ENCODE data around the gene PDE4B. TPM values are rescaled to one million over a fixed set of nuclear protein-coding genes. Genes with fewer than 3 reads are reported as not detected.

Gene PDE4B
- total RNA-seq, 1 experiment from 2014 or later, result not detected

- TF ChIP-seq, protein P1, sequence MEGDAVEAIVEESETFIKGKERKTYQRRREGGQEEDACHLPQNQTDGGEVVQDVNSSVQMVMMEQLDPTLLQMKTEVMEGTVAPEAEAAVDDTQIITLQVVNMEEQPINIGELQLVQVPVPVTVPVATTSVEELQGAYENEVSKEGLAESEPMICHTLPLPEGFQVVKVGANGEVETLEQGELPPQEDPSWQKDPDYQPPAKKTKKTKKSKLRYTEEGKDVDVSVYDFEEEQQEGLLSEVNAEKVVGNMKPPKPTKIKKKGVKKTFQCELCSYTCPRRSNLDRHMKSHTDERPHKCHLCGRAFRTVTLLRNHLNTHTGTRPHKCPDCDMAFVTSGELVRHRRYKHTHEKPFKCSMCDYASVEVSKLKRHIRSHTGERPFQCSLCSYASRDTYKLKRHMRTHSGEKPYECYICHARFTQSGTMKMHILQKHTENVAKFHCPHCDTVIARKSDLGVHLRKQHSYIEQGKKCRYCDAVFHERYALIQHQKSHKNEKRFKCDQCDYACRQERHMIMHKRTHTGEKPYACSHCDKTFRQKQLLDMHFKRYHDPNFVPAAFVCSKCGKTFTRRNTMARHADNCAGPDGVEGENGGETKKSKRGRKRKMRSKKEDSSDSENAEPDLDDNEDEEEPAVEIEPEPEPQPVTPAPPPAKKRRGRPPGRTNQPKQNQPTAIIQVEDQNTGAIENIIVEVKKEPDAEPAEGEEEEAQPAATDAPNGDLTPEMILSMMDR (IDR thresholded peaks at IDR 0.05; ENCODE audit: insufficient read depth in 1 of 2, low read depth in 1 of 2, low read length in 1 of 2, severe bottlenecking in 1 of 2, unreplicated experiment in 1 of 2), result no peak
- Mint-ChIP-seq H3K4me1 (ENCODE audit: low read depth, unreplicated experiment) (no peaks in the 10 kb centered on the region), H3K27me3 (ENCODE audit: insufficient read depth, unreplicated experiment) (peaks cover 11% of the 10 kb centered on the region), H3K4me3 (ENCODE audit: unreplicated experiment) (no peak overlapping the region), H3K36me3 (ENCODE audit: insufficient read depth, unreplicated experiment) (no peaks in the 10 kb centered on the region), H3K27ac (ENCODE audit: unreplicated experiment) (no peak overlapping the region), H3K9me3 (ENCODE audit: unreplicated experiment) (no peaks in the 10 kb centered on the region)
- ChIA-PET POLR2A (no interaction called here), CTCF (no interaction called here)
- intact Hi-C loops (cut with micrococcal nuclease; ENCODE audit: unreplicated experiment), result no loop called here
- Histone ChIP-seq H3K4me1 (no peaks in the 10 kb centered on the region), H3K36me3 (ENCODE audit: control insufficient read depth, insufficient read depth, low read length) (no peaks in the 10 kb centered on the region), H3K4me3 (ENCODE audit: low read depth, low read length) (no peak overlapping the region), H3K27me3 (replicated peaks; ENCODE audit: control insufficient read depth, insufficient read depth, low read length) (no peaks in the 10 kb centered on the region), H3K9me3 (no peaks in the 10 kb centered on the region)
- BruUV-seq (replicated peaks), result no TSS peak
- DNase-seq, result no peak
Measured at GRCh38 chr1:66370462-66370971, 577.8 kb downstream of the PDE4B start.

GRCh38 chr1:66371233-66372005 lies 578.7 kb downstream of the PDE4B start:
- no TSS peak for BruUV-seq (replicated peaks)
- no peak overlapping the region for H3K4me3 ChIP-seq (ENCODE audit: low read depth, low read length)
- Mint-ChIP-seq H3K27me3 (ENCODE audit: insufficient read depth, unreplicated experiment) (peaks cover 11% of the 10 kb centered on the region), H3K9me3 (ENCODE audit: unreplicated experiment) (no peaks in the 10 kb centered on the region), H3K27ac (ENCODE audit: unreplicated experiment) (no peak overlapping the region), H3K36me3 (ENCODE audit: insufficient read depth, unreplicated experiment) (no peaks in the 10 kb centered on the region), H3K4me1 (ENCODE audit: low read depth, unreplicated experiment) (no peaks in the 10 kb centered on the region), H3K4me3 (ENCODE audit: unreplicated experiment) (no peak overlapping the region)
- TF ChIP-seq, protein P1 (IDR thresholded peaks at IDR 0.05; ENCODE audit: insufficient read depth in 1 of 2, low read depth in 1 of 2, low read length in 1 of 2, severe bottlenecking in 1 of 2, unreplicated experiment in 1 of 2), result no peak
- ChIA-PET CTCF (no interaction called here), POLR2A (no interaction called here)
- H3K27me3 ChIP-seq (replicated peaks; ENCODE audit: control insufficient read depth, insufficient read depth, low read length), result no peaks in the 10 kb centered on the region
- DNase-seq, result no peak
- H3K9me3 ChIP-seq, result no peaks in the 10 kb centered on the region
- no peaks in the 10 kb centered on the region for H3K4me1 ChIP-seq
- intact Hi-C loops (cut with micrococcal nuclease; ENCODE audit: unreplicated experiment), result no loop called here
- no peaks in the 10 kb centered on the region for H3K36me3 ChIP-seq (ENCODE audit: control insufficient read depth, insufficient read depth, low read length)

- intact Hi-C loops (cut with micrococcal nuclease; ENCODE audit: unreplicated experiment), result no loop called here
- no peaks in the 10 kb centered on the region for H3K4me1 Mint-ChIP-seq (ENCODE audit: low read depth, unreplicated experiment)
Measured at GRCh38 chr1:66372522-66373101, 579.9 kb downstream of the PDE4B start.

More at GRCh38 chr1:66372522-66373101, 579.9 kb downstream of the PDE4B start:
- ChIA-PET POLR2A (no interaction called here), CTCF (no interaction called here)
- no peak overlapping the region for H3K4me3 ChIP-seq (ENCODE audit: low read depth, low read length)
- Mint-ChIP-seq H3K4me3 (ENCODE audit: unreplicated experiment) (no peak overlapping the region), H3K27me3 (ENCODE audit: insufficient read depth, unreplicated experiment) (peaks cover 11% of the 10 kb centered on the region), H3K27ac (ENCODE audit: unreplicated experiment) (no peak overlapping the region), H3K36me3 (ENCODE audit: insufficient read depth, unreplicated experiment) (no peaks in the 10 kb centered on the region), H3K9me3 (ENCODE audit: unreplicated experiment) (no peaks in the 10 kb centered on the region)
- TF ChIP-seq, protein P1 (IDR thresholded peaks at IDR 0.05; ENCODE audit: insufficient read depth in 1 of 2, low read depth in 1 of 2, low read length in 1 of 2, severe bottlenecking in 1 of 2, unreplicated experiment in 1 of 2), result no peak
- no peaks in the 10 kb centered on the region for H3K27me3 ChIP-seq (replicated peaks; ENCODE audit: control insufficient read depth, insufficient read depth, low read length)
- no peaks in the 10 kb centered on the region for H3K36me3 ChIP-seq (ENCODE audit: control insufficient read depth, insufficient read depth, low read length)
- no peak for DNase-seq
- H3K9me3 ChIP-seq, result no peaks in the 10 kb centered on the region
- BruUV-seq (replicated peaks), result no TSS peak
- no peaks in the 10 kb centered on the region for H3K4me1 ChIP-seq
